ENCODE measurements around the gene PTCD1. TPM values are rescaled to one million over a fixed set of nuclear protein-coding genes. Genes with fewer than 3 reads are reported as not detected.

Gene PTCD1
- total and polyA plus RNA-seq, 9 of the 15 experiments (the other 6 are each of a cell fraction or from before 2014, with no cell fraction given) = 0.46 to 17.1 (median 6.2) TPM

DNA sequence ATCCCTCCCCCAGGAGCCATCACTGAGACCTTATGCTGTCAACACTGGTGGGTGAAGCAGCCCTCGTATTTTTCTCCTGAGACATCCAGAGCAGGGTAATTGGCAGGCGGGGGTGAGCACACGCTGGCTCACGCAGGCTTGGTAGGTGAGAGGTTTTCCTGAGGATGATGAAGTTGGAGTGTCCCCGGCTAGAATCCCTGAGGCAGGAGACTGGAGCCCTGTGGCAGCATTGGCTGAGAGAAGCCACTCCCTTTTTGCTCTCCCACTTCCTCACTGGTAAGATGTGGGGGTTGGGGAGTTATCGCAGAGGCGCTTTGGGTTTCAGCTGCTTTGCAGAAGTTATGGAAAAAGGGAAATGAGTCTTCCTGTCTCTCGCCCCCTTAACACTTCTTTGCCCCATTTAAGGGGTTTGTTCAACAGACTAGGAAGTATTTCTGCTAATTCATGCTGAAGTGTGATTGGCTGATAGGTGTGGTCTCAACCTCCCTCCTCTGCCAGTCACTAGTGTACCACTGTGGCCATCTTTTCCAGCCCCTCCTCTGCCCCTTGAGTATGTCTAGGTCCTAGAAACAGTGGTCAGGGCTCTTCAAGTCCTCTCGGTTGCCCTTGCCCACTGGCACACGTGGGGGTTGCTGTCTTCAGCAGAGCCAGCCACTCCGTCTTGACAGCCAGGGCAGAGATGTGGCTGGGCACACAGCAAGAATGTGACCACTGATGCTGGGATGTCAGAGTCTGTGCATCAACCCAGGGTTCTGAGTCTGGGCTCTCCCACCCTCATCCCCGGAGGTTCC lies 58.4 kb downstream of the PTCD1 start (continued):
- TF ChIP-seq, protein P1, sequence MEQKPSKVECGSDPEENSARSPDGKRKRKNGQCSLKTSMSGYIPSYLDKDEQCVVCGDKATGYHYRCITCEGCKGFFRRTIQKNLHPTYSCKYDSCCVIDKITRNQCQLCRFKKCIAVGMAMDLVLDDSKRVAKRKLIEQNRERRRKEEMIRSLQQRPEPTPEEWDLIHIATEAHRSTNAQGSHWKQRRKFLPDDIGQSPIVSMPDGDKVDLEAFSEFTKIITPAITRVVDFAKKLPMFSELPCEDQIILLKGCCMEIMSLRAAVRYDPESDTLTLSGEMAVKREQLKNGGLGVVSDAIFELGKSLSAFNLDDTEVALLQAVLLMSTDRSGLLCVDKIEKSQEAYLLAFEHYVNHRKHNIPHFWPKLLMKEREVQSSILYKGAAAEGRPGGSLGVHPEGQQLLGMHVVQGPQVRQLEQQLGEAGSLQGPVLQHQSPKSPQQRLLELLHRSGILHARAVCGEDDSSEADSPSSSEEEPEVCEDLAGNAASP (IDR thresholded peaks at IDR 0.05) = no peak
- TF ChIP-seq ZNF717 (CRISPR knock-in tag; IDR thresholded peaks at IDR 0.05) = no peak
- TF ChIP-seq, protein P2, sequence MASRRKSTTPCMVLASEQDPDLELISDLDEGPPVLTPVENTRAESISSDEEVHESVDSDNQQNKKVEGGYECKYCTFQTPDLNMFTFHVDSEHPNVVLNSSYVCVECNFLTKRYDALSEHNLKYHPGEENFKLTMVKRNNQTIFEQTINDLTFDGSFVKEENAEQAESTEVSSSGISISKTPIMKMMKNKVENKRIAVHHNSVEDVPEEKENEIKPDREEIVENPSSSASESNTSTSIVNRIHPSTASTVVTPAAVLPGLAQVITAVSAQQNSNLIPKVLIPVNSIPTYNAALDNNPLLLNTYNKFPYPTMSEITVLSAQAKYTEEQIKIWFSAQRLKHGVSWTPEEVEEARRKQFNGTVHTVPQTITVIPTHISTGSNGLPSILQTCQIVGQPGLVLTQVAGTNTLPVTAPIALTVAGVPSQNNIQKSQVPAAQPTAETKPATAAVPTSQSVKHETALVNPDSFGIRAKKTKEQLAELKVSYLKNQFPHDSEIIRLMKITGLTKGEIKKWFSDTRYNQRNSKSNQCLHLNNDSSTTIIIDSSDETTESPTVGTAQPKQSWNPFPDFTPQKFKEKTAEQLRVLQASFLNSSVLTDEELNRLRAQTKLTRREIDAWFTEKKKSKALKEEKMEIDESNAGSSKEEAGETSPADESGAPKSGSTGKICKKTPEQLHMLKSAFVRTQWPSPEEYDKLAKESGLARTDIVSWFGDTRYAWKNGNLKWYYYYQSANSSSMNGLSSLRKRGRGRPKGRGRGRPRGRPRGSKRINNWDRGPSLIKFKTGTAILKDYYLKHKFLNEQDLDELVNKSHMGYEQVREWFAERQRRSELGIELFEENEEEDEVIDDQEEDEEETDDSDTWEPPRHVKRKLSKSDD (conservative IDR thresholded peaks at IDR 0.05; ENCODE audit: low read length) = no peak
- TF ChIP-seq ETV5 (CRISPR knock-in tag; IDR thresholded peaks at IDR 0.05; ENCODE audit: low read depth) = peak; percentile 79; the same call in 1 of the 2 replicates
- no peak for TF ChIP-seq ZNF778 (CRISPR knock-in tag; IDR thresholded peaks at IDR 0.05)
- TF ChIP-seq, protein P3, sequence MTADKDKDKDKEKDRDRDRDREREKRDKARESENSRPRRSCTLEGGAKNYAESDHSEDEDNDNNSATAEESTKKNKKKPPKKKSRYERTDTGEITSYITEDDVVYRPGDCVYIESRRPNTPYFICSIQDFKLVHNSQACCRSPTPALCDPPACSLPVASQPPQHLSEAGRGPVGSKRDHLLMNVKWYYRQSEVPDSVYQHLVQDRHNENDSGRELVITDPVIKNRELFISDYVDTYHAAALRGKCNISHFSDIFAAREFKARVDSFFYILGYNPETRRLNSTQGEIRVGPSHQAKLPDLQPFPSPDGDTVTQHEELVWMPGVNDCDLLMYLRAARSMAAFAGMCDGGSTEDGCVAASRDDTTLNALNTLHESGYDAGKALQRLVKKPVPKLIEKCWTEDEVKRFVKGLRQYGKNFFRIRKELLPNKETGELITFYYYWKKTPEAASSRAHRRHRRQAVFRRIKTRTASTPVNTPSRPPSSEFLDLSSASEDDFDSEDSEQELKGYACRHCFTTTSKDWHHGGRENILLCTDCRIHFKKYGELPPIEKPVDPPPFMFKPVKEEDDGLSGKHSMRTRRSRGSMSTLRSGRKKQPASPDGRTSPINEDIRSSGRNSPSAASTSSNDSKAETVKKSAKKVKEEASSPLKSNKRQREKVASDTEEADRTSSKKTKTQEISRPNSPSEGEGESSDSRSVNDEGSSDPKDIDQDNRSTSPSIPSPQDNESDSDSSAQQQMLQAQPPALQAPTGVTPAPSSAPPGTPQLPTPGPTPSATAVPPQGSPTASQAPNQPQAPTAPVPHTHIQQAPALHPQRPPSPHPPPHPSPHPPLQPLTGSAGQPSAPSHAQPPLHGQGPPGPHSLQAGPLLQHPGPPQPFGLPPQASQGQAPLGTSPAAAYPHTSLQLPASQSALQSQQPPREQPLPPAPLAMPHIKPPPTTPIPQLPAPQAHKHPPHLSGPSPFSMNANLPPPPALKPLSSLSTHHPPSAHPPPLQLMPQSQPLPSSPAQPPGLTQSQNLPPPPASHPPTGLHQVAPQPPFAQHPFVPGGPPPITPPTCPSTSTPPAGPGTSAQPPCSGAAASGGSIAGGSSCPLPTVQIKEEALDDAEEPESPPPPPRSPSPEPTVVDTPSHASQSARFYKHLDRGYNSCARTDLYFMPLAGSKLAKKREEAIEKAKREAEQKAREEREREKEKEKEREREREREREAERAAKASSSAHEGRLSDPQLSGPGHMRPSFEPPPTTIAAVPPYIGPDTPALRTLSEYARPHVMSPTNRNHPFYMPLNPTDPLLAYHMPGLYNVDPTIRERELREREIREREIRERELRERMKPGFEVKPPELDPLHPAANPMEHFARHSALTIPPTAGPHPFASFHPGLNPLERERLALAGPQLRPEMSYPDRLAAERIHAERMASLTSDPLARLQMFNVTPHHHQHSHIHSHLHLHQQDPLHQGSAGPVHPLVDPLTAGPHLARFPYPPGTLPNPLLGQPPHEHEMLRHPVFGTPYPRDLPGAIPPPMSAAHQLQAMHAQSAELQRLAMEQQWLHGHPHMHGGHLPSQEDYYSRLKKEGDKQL (CRISPR knock-in tag; IDR thresholded peaks at IDR 0.05; ENCODE audit: borderline replicate concordance) = peak; percentile 20; the same call in 1 of the 2 replicates
- TF ChIP-seq, protein P4, sequence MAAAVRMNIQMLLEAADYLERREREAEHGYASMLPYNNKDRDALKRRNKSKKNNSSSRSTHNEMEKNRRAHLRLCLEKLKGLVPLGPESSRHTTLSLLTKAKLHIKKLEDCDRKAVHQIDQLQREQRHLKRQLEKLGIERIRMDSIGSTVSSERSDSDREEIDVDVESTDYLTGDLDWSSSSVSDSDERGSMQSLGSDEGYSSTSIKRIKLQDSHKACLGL (CRISPR knock-in tag; IDR thresholded peaks at IDR 0.05; ENCODE audit: borderline replicate concordance, poor library complexity, severe bottlenecking) = no peak
- no peak for TF ChIP-seq POLR2H (tag; IDR thresholded peaks at IDR 0.05; ENCODE audit: low read depth)
- TF ChIP-seq, protein P5, sequence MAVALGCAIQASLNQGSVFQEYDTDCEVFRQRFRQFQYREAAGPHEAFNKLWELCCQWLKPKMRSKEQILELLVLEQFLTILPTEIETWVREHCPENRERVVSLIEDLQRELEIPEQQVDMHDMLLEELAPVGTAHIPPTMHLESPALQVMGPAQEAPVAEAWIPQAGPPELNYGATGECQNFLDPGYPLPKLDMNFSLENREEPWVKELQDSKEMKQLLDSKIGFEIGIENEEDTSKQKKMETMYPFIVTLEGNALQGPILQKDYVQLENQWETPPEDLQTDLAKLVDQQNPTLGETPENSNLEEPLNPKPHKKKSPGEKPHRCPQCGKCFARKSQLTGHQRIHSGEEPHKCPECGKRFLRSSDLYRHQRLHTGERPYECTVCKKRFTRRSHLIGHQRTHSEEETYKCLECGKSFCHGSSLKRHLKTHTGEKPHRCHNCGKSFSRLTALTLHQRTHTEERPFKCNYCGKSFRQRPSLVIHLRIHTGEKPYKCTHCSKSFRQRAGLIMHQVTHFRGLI (CRISPR knock-in tag; IDR thresholded peaks at IDR 0.05) = no peak
- no peak for TF ChIP-seq HMG20B (CRISPR knock-in tag; IDR thresholded peaks at IDR 0.05)
- no peak for TF ChIP-seq ZKSCAN1 (IDR thresholded peaks at IDR 0.05; ENCODE audit: low read depth, low read length)
- TF ChIP-seq RNF2 (IDR thresholded peaks at IDR 0.05) = no peak
- no peak; the same call in 1 of the 2 replicates for TF ChIP-seq ZNF12 (CRISPR knock-in tag; IDR thresholded peaks at IDR 0.05)
- no peak for TF ChIP-seq CHD1 (IDR thresholded peaks at IDR 0.05; ENCODE audit: low read length)
- 0 out of 2 replicates have a peak, but pooled peaks have one; percentile 3 for TF ChIP-seq SMC3 (conservative IDR thresholded peaks at IDR 0.05; ENCODE audit: insufficient read depth, low read depth, low read length)
- TF ChIP-seq BCL6 (CRISPR knock-in tag; IDR thresholded peaks at IDR 0.05) = no peak
